H1 (cell line): ENCODE measurements around the gene CORO7. TPM values are rescaled to one million over a fixed set of nuclear protein-coding genes. Genes with fewer than 3 reads are reported as not detected.

ENCODE experiments used
- CHD7 ChIP-seq: fragments of 300-600 bp; sonication (generic); IDR thresholded peaks from 2 replicates; pipeline ENCODE4 v1.7.1; 2012; ENCODE audit warnings: low read length, moderate library complexity, mild to moderate bottlenecking, inconsistent platforms; ENCODE audit not compliant: insufficient replicate concordance
- POLR2A ChIP-seq, 2 experiments: IDR thresholded peaks; 1 replicate in 1 of 2; 2 replicates in 1 of 2; pipeline ENCODE4 v1.6.1; 2011; ENCODE audit warnings: low read depth in 2 of 2, low read length in 2 of 2, mild to moderate bottlenecking in 2 of 2; ENCODE audit errors: control extremely low read depth in 1 of 2
- polyA plus RNA-seq, 7 experiments: library from polyadenylated mRNA; depleted of rRNA in 3 of 7; stranded (reverse) in 5 of 7; unstranded in 2 of 7; fragments of >200 nt in 5 of 7; fragments of 200-250 nt in 2 of 7; gene quantifications; 1 replicate in 5 of 7; 2 replicates in 1 of 7; 4 replicates in 1 of 7; pipeline versions ENCODE4 v1.2.1 to v1.2.3, GENCODE V29; 2011 to 2013; ENCODE audit warnings: missing spikeins in 2 of 7, mixed read lengths in 2 of 7
- total RNA-seq: library from RNA; stranded (reverse); fragmentation: NEBNext Ultra II Directional; extraction: Animal tissue kit (Norgen Biotek cat#: 25700); gene quantifications from 2 replicates; pipeline ENCODE4 v1.2.1, GENCODE V29; 2021

CORO7 gene
- total and polyA plus RNA-seq, 2 of the 8 experiments (the other 6 are each of a cell fraction or from before 2014, with no cell fraction given) = 25.2 to 29.8 TPM

- TF ChIP-seq CHD7 = no peak
- no peak for TF ChIP-seq POLR2A (IDR thresholded peaks at IDR 0.05; ENCODE audit: control extremely low read depth in 1 of 2, low read depth in 2 of 2, low read length in 2 of 2)
- TF ChIP-seq, all 59 proteins: peak for 0
Observed at GRCh38 chr16:4354512-4355409, 61.6 kb downstream of the CORO7 start (continued).
